OCI-LY3 (cell line): ENCODE measurements around the gene PAPSS2.

Experiments used
- H2AFZ ChIP-seq: fragments of 200-600, 300-600 bp; shearing (Covaris generic); 2 replicates; pipeline ENCODE4 v1.6.0; 2014; ENCODE audit warnings: antibody characterized with exemption, low read depth, low read length
- H3K27ac ChIP-seq: fragments of 200-600, 300-600 bp; sonication (generic); 2 replicates; pipeline ENCODE4 v1.5.1; 2014; ENCODE audit warnings: mild to moderate bottlenecking, low read length, moderate library complexity, mixed read lengths
- H3K27me3 ChIP-seq: fragments of 200-600, 300-600 bp; sonication (generic); 2 replicates; pipeline ENCODE4 v1.6.1; 2014; ENCODE audit warnings: low read depth, low read length, mixed read lengths
- H3K36me3 ChIP-seq: fragments of 200-600, 300-600 bp; sonication (generic); replicated peaks from 2 replicates; pipeline ENCODE3; 2014; ENCODE audit warnings: low read depth, low read length, mixed read lengths
- H3K4me1 ChIP-seq: fragments of 300-600, 200-600 bp; sonication (generic); 2 replicates; pipeline ENCODE4 v1.6.1; 2014; ENCODE audit warnings: low read length, mixed read lengths
- H3K4me2 ChIP-seq: fragments of 200-600, 300-600 bp; sonication (generic); 2 replicates; pipeline ENCODE4 v1.6.1; 2014; ENCODE audit warnings: low read length, mixed read lengths
- H3K4me3 ChIP-seq: fragments of 300-600, 200-600 bp; sonication (generic); 2 replicates; pipeline ENCODE4 v1.5.1; 2014; ENCODE audit warnings: antibody characterized with exemption, mild to moderate bottlenecking, low read length, moderate library complexity
- H3K79me2 ChIP-seq: fragments of 300-600, 200-600 bp; shearing (Covaris generic); 2 replicates; pipeline ENCODE4 v1.6.1; 2014; ENCODE audit warnings: mild to moderate bottlenecking, low read length, mixed read lengths
- H3K9ac ChIP-seq: fragments of 300-600, 200-600 bp; shearing (Covaris generic); 2 replicates; pipeline ENCODE4 v1.6.0; 2014; ENCODE audit warnings: mild to moderate bottlenecking, low read length, moderate library complexity
- H3K9me3 ChIP-seq: fragments of 200-600, 300-600 bp; shearing (Covaris generic); 2 replicates; pipeline ENCODE4 v1.6.1; 2014; ENCODE audit warnings: low read length, mixed read lengths; ENCODE audit not compliant: insufficient read depth
- H4K20me1 ChIP-seq: fragments of 200-600, 300-600 bp; sonication (generic); 2 replicates; pipeline ENCODE4 v1.6.1; 2016; ENCODE audit warnings: low read length, mixed read lengths; ENCODE audit not compliant: insufficient read depth
- EZH2phosphoT487 ChIP-seq: fragments of 200-600 bp; shearing (Covaris generic); IDR thresholded peaks from 2 replicates; pipeline ENCODE4 v1.6.1; 2018; ENCODE audit warnings: antibody characterized with exemption, mixed run types, low read depth
- TF ChIP-seq, protein P1 (sequence below): fragments of 200-600, 300-600 bp; sonication (generic); IDR thresholded peaks from 2 replicates; pipeline ENCODE4 v1.5.1; 2014; ENCODE audit warnings: antibody characterized with exemption, low read length, low read depth

PAPSS2 gene

DNA sequence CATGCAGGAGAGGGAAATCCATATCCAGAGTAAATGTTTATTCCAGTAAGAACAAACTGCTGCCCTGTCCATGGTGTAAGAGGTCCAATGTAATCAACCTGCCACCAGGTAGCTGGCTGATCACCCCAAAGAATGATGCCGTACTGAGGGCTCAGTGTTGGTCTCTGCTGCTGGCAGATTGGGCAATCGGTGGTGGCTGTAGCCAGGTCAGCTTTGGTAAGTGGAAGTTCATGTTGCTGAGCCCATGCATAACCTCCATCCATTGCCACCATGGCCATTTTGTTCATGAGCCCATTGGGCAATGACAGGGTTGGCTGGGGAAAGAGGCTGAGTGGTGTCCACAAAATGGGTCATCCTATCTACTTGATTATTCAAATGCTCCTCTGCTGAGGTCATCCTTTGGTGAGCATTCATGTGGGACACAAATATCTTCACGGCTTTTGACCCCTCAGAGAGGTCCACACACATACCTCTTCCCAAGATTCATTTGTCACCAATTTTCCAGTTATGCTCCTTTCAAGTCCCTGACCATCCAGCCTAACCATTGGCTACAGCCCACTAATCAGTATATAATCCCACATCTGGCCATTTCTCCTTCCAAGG, 23.3 kb upstream of the PAPSS2 start:
- peak overlapping the region; percentile 55 for H3K4me2 ChIP-seq
- no peaks in the 10 kb centered on the region for H4K20me1 ChIP-seq
- no peaks in the 10 kb centered on the region for H3K79me2 ChIP-seq
- peaks cover 28% of the 10 kb centered on the region for H3K4me1 ChIP-seq
- no peak overlapping the region for H2AFZ ChIP-seq
- no peak overlapping the region for H3K27ac ChIP-seq
- no peaks in the 10 kb centered on the region for H3K9me3 ChIP-seq
- no peak overlapping the region for H3K4me3 ChIP-seq
- no peaks in the 10 kb centered on the region for H3K27me3 ChIP-seq
- TF ChIP-seq, protein P1, sequence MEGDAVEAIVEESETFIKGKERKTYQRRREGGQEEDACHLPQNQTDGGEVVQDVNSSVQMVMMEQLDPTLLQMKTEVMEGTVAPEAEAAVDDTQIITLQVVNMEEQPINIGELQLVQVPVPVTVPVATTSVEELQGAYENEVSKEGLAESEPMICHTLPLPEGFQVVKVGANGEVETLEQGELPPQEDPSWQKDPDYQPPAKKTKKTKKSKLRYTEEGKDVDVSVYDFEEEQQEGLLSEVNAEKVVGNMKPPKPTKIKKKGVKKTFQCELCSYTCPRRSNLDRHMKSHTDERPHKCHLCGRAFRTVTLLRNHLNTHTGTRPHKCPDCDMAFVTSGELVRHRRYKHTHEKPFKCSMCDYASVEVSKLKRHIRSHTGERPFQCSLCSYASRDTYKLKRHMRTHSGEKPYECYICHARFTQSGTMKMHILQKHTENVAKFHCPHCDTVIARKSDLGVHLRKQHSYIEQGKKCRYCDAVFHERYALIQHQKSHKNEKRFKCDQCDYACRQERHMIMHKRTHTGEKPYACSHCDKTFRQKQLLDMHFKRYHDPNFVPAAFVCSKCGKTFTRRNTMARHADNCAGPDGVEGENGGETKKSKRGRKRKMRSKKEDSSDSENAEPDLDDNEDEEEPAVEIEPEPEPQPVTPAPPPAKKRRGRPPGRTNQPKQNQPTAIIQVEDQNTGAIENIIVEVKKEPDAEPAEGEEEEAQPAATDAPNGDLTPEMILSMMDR, result no peak
- no peak for TF ChIP-seq EZH2phosphoT487
- no peak overlapping the region for H3K9ac ChIP-seq
- no peaks in the 10 kb centered on the region for H3K36me3 ChIP-seq

DNA sequence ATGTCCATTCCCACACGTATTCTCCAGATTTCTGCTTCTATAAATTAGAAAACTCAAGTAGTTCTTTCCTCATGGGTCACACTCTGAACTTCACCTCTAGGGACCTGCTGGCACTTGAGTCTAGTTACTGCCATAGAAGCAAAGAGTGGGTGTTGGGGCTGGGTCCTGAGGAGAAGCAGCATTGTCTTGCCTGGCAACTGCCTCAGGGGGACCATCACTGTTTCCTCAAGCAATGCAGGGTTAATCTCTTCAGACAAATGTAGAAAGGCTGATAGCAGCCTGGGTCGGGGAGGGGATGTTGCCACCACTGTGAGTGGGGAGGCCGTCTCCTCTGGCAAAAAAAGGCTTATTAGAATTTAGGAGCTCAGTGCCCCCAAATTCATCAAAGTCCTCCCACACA, 20.2 kb upstream of the PAPSS2 start:
- Histone ChIP-seq H3K4me2 (no peak overlapping the region), H3K4me1 (peaks cover 44% of the 10 kb centered on the region), H3K79me2 (no peaks in the 10 kb centered on the region), H2AFZ (no peak overlapping the region), H3K36me3 (no peaks in the 10 kb centered on the region), H3K4me3 (no peak overlapping the region), H3K9ac (no peak overlapping the region), H3K27ac (no peak overlapping the region), H3K9me3 (no peaks in the 10 kb centered on the region), H3K27me3 (no peaks in the 10 kb centered on the region), H4K20me1 (no peaks in the 10 kb centered on the region)
- no peak for TF ChIP-seq EZH2phosphoT487
- TF ChIP-seq, protein P1, result no peak

DNA sequence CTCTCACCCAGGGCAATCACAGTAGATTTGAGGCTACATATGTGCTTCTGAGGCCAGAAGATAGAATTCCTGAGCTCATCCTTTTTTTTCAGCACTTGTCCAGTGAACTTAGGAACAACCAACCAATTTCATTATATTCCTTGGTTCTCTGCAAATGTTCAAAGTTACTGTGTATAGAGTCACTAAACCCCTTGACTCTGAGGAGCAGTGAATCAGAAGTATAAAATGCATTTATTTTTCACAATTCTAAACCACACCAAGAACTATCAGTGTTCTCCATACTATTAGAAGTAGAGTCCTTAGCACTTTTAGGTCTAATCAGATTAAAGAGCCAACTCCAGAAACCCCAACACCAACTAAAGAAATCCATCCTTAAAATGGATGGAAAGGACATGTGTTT, 19.6 kb upstream of the PAPSS2 start:
- Histone ChIP-seq H2AFZ (no peak overlapping the region), H3K79me2 (no peaks in the 10 kb centered on the region), H4K20me1 (no peaks in the 10 kb centered on the region), H3K27ac (no peak overlapping the region), H3K36me3 (no peaks in the 10 kb centered on the region), H3K9me3 (no peaks in the 10 kb centered on the region), H3K4me2 (no peak overlapping the region), H3K27me3 (no peaks in the 10 kb centered on the region), H3K9ac (no peak overlapping the region), H3K4me1 (peaks cover 49% of the 10 kb centered on the region), H3K4me3 (no peak overlapping the region)
- no peak for TF ChIP-seq EZH2phosphoT487
- TF ChIP-seq, protein P1, result no peak

DNA sequence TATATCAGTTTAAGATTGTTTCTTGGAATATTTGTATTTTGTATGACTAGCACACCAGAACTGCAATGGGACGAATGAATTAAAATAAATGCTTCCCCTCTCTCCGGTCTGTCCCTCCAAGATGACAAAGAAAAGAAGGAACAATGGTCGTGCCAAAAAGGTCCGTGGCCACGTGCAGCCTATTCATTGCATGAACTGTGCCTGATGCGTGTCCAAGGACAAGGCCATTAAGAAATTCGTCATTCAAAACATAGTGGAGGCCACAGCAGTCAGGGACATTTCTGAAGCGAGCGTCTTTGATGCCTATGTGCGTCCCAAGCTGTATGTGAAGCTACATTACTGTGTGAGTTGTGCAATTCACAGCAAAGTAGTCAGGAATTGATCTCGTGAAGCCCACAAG, 17.2 kb upstream of the PAPSS2 start:
- Histone ChIP-seq H3K4me2 (no peak overlapping the region), H3K4me1 (peaks cover 28% of the 10 kb centered on the region), H3K4me3 (no peak overlapping the region), H3K27me3 (no peaks in the 10 kb centered on the region), H4K20me1 (no peaks in the 10 kb centered on the region), H3K9ac (no peak overlapping the region), H3K27ac (no peak overlapping the region), H2AFZ (no peak overlapping the region), H3K9me3 (no peaks in the 10 kb centered on the region), H3K36me3 (no peaks in the 10 kb centered on the region), H3K79me2 (no peaks in the 10 kb centered on the region)
- TF ChIP-seq EZH2phosphoT487, result no peak
- TF ChIP-seq, protein P1, result no peak
